A673 (cell line): Measurements from ENCODE around the gene BTC.

Experiments
- CTCF ChIP-seq: fragments of 300-800, 200-600 bp; sonication (generic); conservative IDR thresholded peaks from 2 replicates; pipeline ENCODE4 v1.5.1; 2017; ENCODE audit warnings: low read depth, mild to moderate bottlenecking, antibody characterized with exemption, low read length, moderate library complexity, mixed read lengths
- EZH2 ChIP-seq: fragments of 200-600 bp; sonication (generic); IDR thresholded peaks from 2 replicates; pipeline ENCODE4 v1.6.1; 2017; ENCODE audit warnings: borderline replicate concordance, low read depth, mild to moderate bottlenecking, mixed read lengths, antibody characterized with exemption, low read length; ENCODE audit not compliant: poor library complexity, severe bottlenecking

GRCh38 chr4:74754218-74754617 is 40.1 kb downstream of the BTC start:
- TF ChIP-seq CTCF (no peak), EZH2 (no peak)
